ENCODE measurements around the gene CRYBG2. TPM values are rescaled to one million over a fixed set of nuclear protein-coding genes. Genes with fewer than 3 reads are reported as not detected.

CRYBG2 gene
- total and polyA plus RNA-seq, 10 donors, result 0.87 to 3.4 (median 1.2) TPM; not detected in 5

- H3K4me1 ChIP-seq, result peaks cover 51 to 83% (median 79%) of the 10 kb centered on the region in 6 donors
- no peaks in the 10 kb centered on the region for H3K27me3 ChIP-seq (replicated peaks in 1 of 7)
- H3K4me3 ChIP-seq, result no peak overlapping the region
- DNase-seq, result no peak
- TF ChIP-seq POLR2A (IDR thresholded peaks at IDR 0.05) (no peak), POLR2AphosphoS5 (IDR thresholded peaks at IDR 0.05) (no peak), CTCF (IDR thresholded peaks at IDR 0.05 in 8 of 11, conservative IDR thresholded peaks at IDR 0.05 in 3 of 11) (no peak)
- H3K36me3 ChIP-seq, result peaks cover 0 to 47% (median 10%) of the 10 kb centered on the region in 6 donors
- intact Hi-C loops (cut with DNase I; ENCODE audit: low total_unique reads), result no loop called here
- WGBS, 5 donors, result 76 to 100% (median 96%) methylated on average over 1 of the region's 1 CpG
- H3K9me3 ChIP-seq, result no peaks in the 10 kb centered on the region
- H3K27ac ChIP-seq, result peak overlapping the region in 5 of 8 donors; percentile 94 to 99 (median 96)
Observed at GRCh38 chr1:26277719-26278118, 76.2 kb downstream of the CRYBG2 start.

- H3K4me3 ChIP-seq, result no peak overlapping the region
- H3K27me3 ChIP-seq (replicated peaks in 1 of 7), result no peaks in the 10 kb centered on the region
- peaks cover 0 to 46% (median 8%) of the 10 kb centered on the region in 6 donors for H3K36me3 ChIP-seq
- H3K9me3 ChIP-seq, result no peaks in the 10 kb centered on the region
- 85 to 95% (median 88%) methylated on average over 2 to 3 of the region's 3 CpGs for WGBS, 5 donors
- intact Hi-C loops (cut with DNase I; ENCODE audit: low total_unique reads), result no loop called here
- no peak for DNase-seq
- peak overlapping the region in 6 of 8 donors; percentile 80 to 99 (median 96) for H3K27ac ChIP-seq
- TF ChIP-seq POLR2A (IDR thresholded peaks at IDR 0.05) (no peak), POLR2AphosphoS5 (IDR thresholded peaks at IDR 0.05) (no peak), CTCF (IDR thresholded peaks at IDR 0.05 in 8 of 11, conservative IDR thresholded peaks at IDR 0.05 in 3 of 11) (no peak)
- peaks cover 48 to 78% (median 74%) of the 10 kb centered on the region in 6 donors for H3K4me1 ChIP-seq
Observed at GRCh38 chr1:26277261-26277661, 76.7 kb downstream of the CRYBG2 start.

- DNase-seq, result peak; percentile 76
- Histone ChIP-seq H3K9me3 (no peaks in the 10 kb centered on the region), H3K4me3 (peak overlapping the region in 1 of 8 donors; percentile 2), H3K4me1 (peaks cover 42 to 70% (median 67%) of the 10 kb centered on the region in 6 donors), H3K27ac (peak overlapping the region; percentile 70 to 99 (median 90)), H3K27me3 (replicated peaks in 1 of 7) (no peaks in the 10 kb centered on the region), H3K36me3 (peaks cover 0 to 46% (median 6%) of the 10 kb centered on the region in 6 donors)
- WGBS, 5 donors, result 53 to 79% (median 73%) methylated on average over 2 of the region's 2 CpGs
- no peak for TF ChIP-seq POLR2A (IDR thresholded peaks at IDR 0.05)
- no peak for TF ChIP-seq POLR2AphosphoS5 (IDR thresholded peaks at IDR 0.05)
- no peak for TF ChIP-seq CTCF (IDR thresholded peaks at IDR 0.05 in 8 of 11, conservative IDR thresholded peaks at IDR 0.05 in 3 of 11)
- intact Hi-C loops (cut with DNase I; ENCODE audit: low total_unique reads), result no loop called here
Observed at GRCh38 chr1:26276432-26276838, 77.5 kb downstream of the CRYBG2 start.

- peak; percentile 88 for DNase-seq
- intact Hi-C loops (cut with DNase I; ENCODE audit: low total_unique reads), result no loop called here
- no peaks in the 10 kb centered on the region for H3K27me3 ChIP-seq (replicated peaks in 1 of 7)
- peaks cover 0 to 46% (median 6%) of the 10 kb centered on the region in 6 donors for H3K36me3 ChIP-seq
- H3K4me3 ChIP-seq, result peak overlapping the region in 2 of 8 donors; percentile 1 to 2
- H3K27ac ChIP-seq, result peak overlapping the region; percentile 70 to 99 (median 90)
- TF ChIP-seq POLR2A (IDR thresholded peaks at IDR 0.05), result no peak
- TF ChIP-seq POLR2AphosphoS5 (IDR thresholded peaks at IDR 0.05), result peak in 1 of 3 donors; percentile 77
- TF ChIP-seq CTCF (IDR thresholded peaks at IDR 0.05 in 8 of 11, conservative IDR thresholded peaks at IDR 0.05 in 3 of 11), result peak; percentile 72 to 97 (median 91)
- H3K4me1 ChIP-seq, result peaks cover 36 to 63% (median 60%) of the 10 kb centered on the region in 6 donors
- 10 to 33% (median 18%) methylated on average over 3 of the region's 3 CpGs for WGBS, 5 donors
- no peaks in the 10 kb centered on the region for H3K9me3 ChIP-seq
Observed at GRCh38 chr1:26275580-26276431, 78.1 kb downstream of the CRYBG2 start.

Measured in spleen (tissue), 11 donors.